H1 (cell line): ENCODE measurements around the gene MORC4. TPM values are rescaled to one million over a fixed set of nuclear protein-coding genes. Genes with fewer than 3 reads are reported as not detected.

Source experiments
- CHD2 ChIP-seq: IDR thresholded peaks from 2 replicates; pipeline ENCODE4 v1.6.1; 2012; ENCODE audit warnings: low read length, improper control_type of control experiment
- CHD7 ChIP-seq: fragments of 300-600 bp; sonication (generic); IDR thresholded peaks from 2 replicates; pipeline ENCODE4 v1.7.1; 2012; ENCODE audit warnings: low read length, moderate library complexity, mild to moderate bottlenecking, inconsistent platforms; ENCODE audit not compliant: insufficient replicate concordance
- CTBP2 ChIP-seq: IDR thresholded peaks from 2 replicates; pipeline ENCODE4 v1.7.0; 2011; ENCODE audit warnings: borderline replicate concordance, mild to moderate bottlenecking, moderate library complexity, mixed read lengths, low read length; ENCODE audit not compliant: insufficient read depth, insufficient read length
- EGR1 ChIP-seq: IDR thresholded peaks from 2 replicates; pipeline ENCODE4 v1.6.1; 2011; ENCODE audit warnings: low read depth, low read length, borderline replicate concordance
- GABPA ChIP-seq: IDR thresholded peaks from 2 replicates; pipeline ENCODE4 v1.6.1; 2011; ENCODE audit warnings: mild to moderate bottlenecking, low read length, moderate library complexity, borderline replicate concordance; ENCODE audit not compliant: insufficient read depth
- KDM1A ChIP-seq: fragments of 200-600, 300-600 bp; sonication (generic); IDR thresholded peaks from 2 replicates; pipeline ENCODE4 v1.7.1; 2016; ENCODE audit warnings: mild to moderate bottlenecking, low read length, borderline replicate concordance
- PHF8 ChIP-seq: fragments of 200-600 bp; sonication (generic); conservative IDR thresholded peaks from 2 replicates; pipeline ENCODE4 v1.7.1; 2012; ENCODE audit warnings: low read depth, mild to moderate bottlenecking, inconsistent platforms, low read length, moderate library complexity
- POLR2A ChIP-seq, 2 experiments: IDR thresholded peaks; 1 replicate in 1 of 2; 2 replicates in 1 of 2; pipeline ENCODE4 v1.6.1; 2011; ENCODE audit warnings: low read depth in 2 of 2, low read length in 2 of 2, mild to moderate bottlenecking in 2 of 2; ENCODE audit errors: control extremely low read depth in 1 of 2
- POU5F1 ChIP-seq: IDR thresholded peaks from 2 replicates; pipeline ENCODE4 v1.6.1; 2011; ENCODE audit warnings: low read depth, mild to moderate bottlenecking, low read length, moderate library complexity
- SIN3A ChIP-seq, 2 experiments: IDR thresholded peaks in 1 of 2; conservative IDR thresholded peaks in 1 of 2; 2 replicates each; pipeline ENCODE4 v1.6.1; 2011 to 2012; ENCODE audit warnings: low read length in 2 of 2, improper control_type of control experiment in 1 of 2, low read depth in 1 of 2, mild to moderate bottlenecking in 1 of 2
- SIX5 ChIP-seq: IDR thresholded peaks from 2 replicates; pipeline ENCODE4 v1.6.1; 2011; ENCODE audit warnings: mild to moderate bottlenecking, low read depth, low read length
- SP2 ChIP-seq: IDR thresholded peaks from 2 replicates; pipeline ENCODE4 v1.6.1; 2012; ENCODE audit warnings: mild to moderate bottlenecking, low read length, inconsistent platforms
- TAF1 ChIP-seq: IDR thresholded peaks from 2 replicates; pipeline ENCODE4 v1.6.1; 2011; ENCODE audit warnings: mild to moderate bottlenecking, low read depth, low read length
- polyA plus RNA-seq, 7 experiments: library from polyadenylated mRNA; depleted of rRNA in 3 of 7; stranded (reverse) in 5 of 7; unstranded in 2 of 7; fragments of >200 nt in 5 of 7; fragments of 200-250 nt in 2 of 7; gene quantifications; 1 replicate in 5 of 7; 2 replicates in 1 of 7; 4 replicates in 1 of 7; pipeline versions ENCODE4 v1.2.1 to v1.2.3, GENCODE V29; 2011 to 2013; ENCODE audit warnings: missing spikeins in 2 of 7, mixed read lengths in 2 of 7
- total RNA-seq: library from RNA; stranded (reverse); fragmentation: NEBNext Ultra II Directional; extraction: Animal tissue kit (Norgen Biotek cat#: 25700); gene quantifications from 2 replicates; pipeline ENCODE4 v1.2.1, GENCODE V29; 2021

MORC4 gene
- total and polyA plus RNA-seq, 2 of the 8 experiments (the other 6 are each of a cell fraction or from before 2014, with no cell fraction given), result 1.4 to 2.5 TPM

- TF ChIP-seq CHD7, result no peak
- no peak for TF ChIP-seq PHF8
- no peak for TF ChIP-seq POLR2A (IDR thresholded peaks at IDR 0.05; ENCODE audit: control extremely low read depth in 1 of 2, low read depth in 2 of 2, low read length in 2 of 2)
- TF ChIP-seq POU5F1, result no peak
- no peak for TF ChIP-seq TAF1
- no peak for TF ChIP-seq KDM1A
- TF ChIP-seq SIX5, result no peak
- TF ChIP-seq EGR1, result no peak
- no peak for TF ChIP-seq CTBP2
- TF ChIP-seq SP2, result no peak
- no peak for TF ChIP-seq GABPA
- no peak for TF ChIP-seq CHD2
- no peak for TF ChIP-seq SIN3A (conservative IDR thresholded peaks at IDR 0.05 in 1 of 2, IDR thresholded peaks at IDR 0.05 in 1 of 2; ENCODE audit: low read depth in 1 of 2, low read length in 2 of 2)
Observed at GRCh38 chrX:107047622-107048021, 47.6 kb upstream of the MORC4 start (continued).
